ENCODE data around the gene TNFSF8.

Gene TNFSF8

DNA sequence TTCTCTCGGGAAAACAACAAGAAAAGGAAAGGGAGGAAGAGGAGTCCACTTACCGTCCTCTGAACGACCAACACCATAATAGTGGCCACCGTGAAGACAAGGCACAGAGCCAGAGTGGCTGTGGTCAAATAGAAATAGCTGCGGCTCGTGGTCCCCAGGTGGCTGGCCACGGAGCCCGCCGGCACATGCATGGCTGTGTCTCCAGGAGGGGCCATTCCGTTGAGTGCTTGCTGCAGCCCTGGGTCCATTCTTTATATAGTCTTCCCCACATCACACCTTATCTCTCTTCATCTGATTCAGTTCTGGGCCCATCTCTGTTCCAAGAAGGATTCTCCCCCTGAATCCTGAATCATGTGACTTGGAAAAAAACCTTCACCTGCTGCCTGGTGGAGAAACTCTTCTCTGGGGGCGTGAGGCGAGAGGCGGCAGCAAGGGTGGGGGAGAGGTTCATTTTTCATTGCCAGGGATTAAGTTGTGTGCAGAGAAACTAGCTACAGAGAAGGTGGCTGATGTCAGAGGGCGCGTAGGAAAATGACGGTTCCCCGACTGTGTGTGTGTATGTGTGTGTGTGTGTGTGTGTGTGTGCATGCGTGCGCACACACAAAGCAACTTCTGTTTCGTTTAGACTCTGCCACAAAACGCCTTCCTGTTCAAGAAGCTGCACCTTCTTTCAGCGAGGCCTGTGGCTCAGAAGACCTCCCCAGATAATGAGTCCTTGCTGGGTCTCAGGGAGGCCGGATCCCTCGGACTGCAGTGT lies at the start of gene TNFSF8:
TNFSF8 (minus strand) TSS at position 536 of the 757 bp plus-strand sequence; CDS start at position 248, 288 bp downstream.
- no peak for DNase-seq (ENCODE audit: low read depth, low spot score)
- Histone ChIP-seq H3K27me3 (ENCODE audit: control insufficient read depth, insufficient read depth, low read length) (peaks cover 64% of the 10 kb centered on the region), H3K4me3 (ENCODE audit: low read length) (no peak within 1 kb of the TSS), H3K4me1 (ENCODE audit: control insufficient read depth, insufficient read depth, low read length) (no peaks in the 10 kb centered on the region), H3K36me3 (ENCODE audit: control insufficient read depth, insufficient read depth, low read length) (no peaks in the 10 kb centered on the region), H3K27ac (ENCODE audit: low read length) (no peak within 1 kb of the TSS), H3K9me3 (ENCODE audit: control insufficient read depth, insufficient read depth, low read length) (no peaks in the 10 kb centered on the region)
- no CpG with 5 or more reads among the region's 24 CpGs for WGBS (ENCODE audit: insufficient coverage, insufficient read length)

GRCh38 chr9:114973216-114973615 lies 42.8 kb upstream of the TNFSF8 start:
- Histone ChIP-seq H3K27me3 (ENCODE audit: control insufficient read depth, insufficient read depth, low read length) (no peaks in the 10 kb centered on the region), H3K9me3 (ENCODE audit: control insufficient read depth, insufficient read depth, low read length) (no peaks in the 10 kb centered on the region), H3K36me3 (ENCODE audit: control insufficient read depth, insufficient read depth, low read length) (no peaks in the 10 kb centered on the region), H3K27ac (ENCODE audit: low read length) (no peak overlapping the region), H3K4me1 (ENCODE audit: control insufficient read depth, insufficient read depth, low read length) (no peaks in the 10 kb centered on the region), H3K4me3 (ENCODE audit: low read length) (no peak overlapping the region)
- WGBS (ENCODE audit: insufficient coverage, insufficient read length), result no CpG with 5 or more reads among the region's 2 CpGs
- DNase-seq (ENCODE audit: low read depth, low spot score), result no peak

- Histone ChIP-seq H3K4me3 (ENCODE audit: low read length) (no peak overlapping the region), H3K4me1 (ENCODE audit: control insufficient read depth, insufficient read depth, low read length) (no peaks in the 10 kb centered on the region), H3K9me3 (ENCODE audit: control insufficient read depth, insufficient read depth, low read length) (no peaks in the 10 kb centered on the region), H3K36me3 (ENCODE audit: control insufficient read depth, insufficient read depth, low read length) (no peaks in the 10 kb centered on the region), H3K27me3 (ENCODE audit: control insufficient read depth, insufficient read depth, low read length) (no peaks in the 10 kb centered on the region), H3K27ac (ENCODE audit: low read length) (no peak overlapping the region)
- WGBS (ENCODE audit: insufficient coverage, insufficient read length), result no CpG with 5 or more reads among the region's 3 CpGs
- no peak for DNase-seq (ENCODE audit: low read depth, low spot score)
Measured at GRCh38 chr9:114972510-114973136, 42.2 kb upstream of the TNFSF8 start.

DNA sequence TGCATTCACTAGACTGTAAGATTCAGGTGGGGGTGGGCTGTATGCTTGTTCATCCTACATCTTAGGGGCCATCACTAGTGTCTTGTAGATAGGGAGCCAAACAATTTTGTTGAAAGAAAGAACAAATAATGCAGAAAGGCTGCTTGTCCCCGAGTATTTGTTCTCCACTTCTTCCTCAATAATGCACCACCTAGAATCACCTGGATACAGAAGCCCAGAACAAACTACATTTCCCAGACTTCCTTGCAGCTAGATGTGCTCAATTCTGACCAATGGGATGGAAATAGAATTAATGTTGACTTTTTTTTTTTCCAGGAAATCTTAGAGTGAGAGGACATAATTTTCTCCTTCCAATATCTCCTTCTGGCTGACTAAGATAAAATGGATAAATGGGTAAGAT lies 38.9 kb upstream of the TNFSF8 start:
- peak; percentile 4 for DNase-seq (ENCODE audit: low read depth, low spot score)
- H3K27me3 ChIP-seq (ENCODE audit: control insufficient read depth, insufficient read depth, low read length), result no peaks in the 10 kb centered on the region
- no peaks in the 10 kb centered on the region for H3K4me1 ChIP-seq (ENCODE audit: control insufficient read depth, insufficient read depth, low read length)
- WGBS (ENCODE audit: insufficient coverage, insufficient read length), result no CpG with 5 or more reads among the region's 1 CpG
- H3K9me3 ChIP-seq (ENCODE audit: control insufficient read depth, insufficient read depth, low read length), result no peaks in the 10 kb centered on the region
- no peak overlapping the region for H3K27ac ChIP-seq (ENCODE audit: low read length)
- H3K36me3 ChIP-seq (ENCODE audit: control insufficient read depth, insufficient read depth, low read length), result no peaks in the 10 kb centered on the region
- H3K4me3 ChIP-seq (ENCODE audit: low read length), result no peak overlapping the region

DNA sequence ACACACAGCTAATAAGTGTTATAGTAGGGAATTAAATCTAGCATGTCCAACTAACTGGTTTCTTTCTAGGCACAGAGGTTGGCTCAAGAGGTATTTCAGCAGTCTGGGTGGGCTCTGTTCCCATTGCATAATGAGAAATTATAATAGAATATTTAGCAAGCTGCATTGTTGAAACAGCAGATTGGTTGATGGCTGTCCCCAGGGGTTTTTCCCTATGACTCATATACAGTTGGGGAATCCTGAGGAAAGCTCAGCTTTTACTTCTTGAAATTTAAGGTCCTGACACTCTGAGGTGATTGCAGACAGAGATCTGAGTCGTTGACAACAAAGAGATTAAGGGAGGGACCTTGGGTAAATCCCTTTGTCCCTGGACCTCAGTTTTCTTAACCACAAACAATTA lies 38.3 kb upstream of the TNFSF8 start:
- H3K9me3 ChIP-seq (ENCODE audit: control insufficient read depth, insufficient read depth, low read length), result no peaks in the 10 kb centered on the region
- no peaks in the 10 kb centered on the region for H3K27me3 ChIP-seq (ENCODE audit: control insufficient read depth, insufficient read depth, low read length)
- H3K27ac ChIP-seq (ENCODE audit: low read length), result no peak overlapping the region
- no peak overlapping the region for H3K4me3 ChIP-seq (ENCODE audit: low read length)
- no CpG with 5 or more reads among the region's 1 CpG for WGBS (ENCODE audit: insufficient coverage, insufficient read length)
- DNase-seq (ENCODE audit: low read depth, low spot score), result no peak
- no peaks in the 10 kb centered on the region for H3K36me3 ChIP-seq (ENCODE audit: control insufficient read depth, insufficient read depth, low read length)
- no peaks in the 10 kb centered on the region for H3K4me1 ChIP-seq (ENCODE audit: control insufficient read depth, insufficient read depth, low read length)

GRCh38 chr9:114965564-114965963 lies 35.2 kb upstream of the TNFSF8 start:
- no CpG with 5 or more reads among the region's 1 CpG for WGBS (ENCODE audit: insufficient coverage, insufficient read length)
- Histone ChIP-seq H3K27ac (ENCODE audit: low read length) (no peak overlapping the region), H3K9me3 (ENCODE audit: control insufficient read depth, insufficient read depth, low read length) (peaks cover 2% of the 10 kb centered on the region; the same call in 1 of the 2 replicates), H3K27me3 (ENCODE audit: control insufficient read depth, insufficient read depth, low read length) (no peaks in the 10 kb centered on the region), H3K4me1 (ENCODE audit: control insufficient read depth, insufficient read depth, low read length) (no peaks in the 10 kb centered on the region), H3K36me3 (ENCODE audit: control insufficient read depth, insufficient read depth, low read length) (no peaks in the 10 kb centered on the region), H3K4me3 (ENCODE audit: low read length) (no peak overlapping the region)
- no peak for DNase-seq (ENCODE audit: low read depth, low spot score)

- no peak overlapping the region for H3K4me3 ChIP-seq (ENCODE audit: low read length)
- no peak for DNase-seq (ENCODE audit: low read depth, low spot score)
- no CpG with 5 or more reads among the region's 7 CpGs for WGBS (ENCODE audit: insufficient coverage, insufficient read length)
- no peak overlapping the region for H3K27ac ChIP-seq (ENCODE audit: low read length)
- no peaks in the 10 kb centered on the region for H3K27me3 ChIP-seq (ENCODE audit: control insufficient read depth, insufficient read depth, low read length)
- H3K36me3 ChIP-seq (ENCODE audit: control insufficient read depth, insufficient read depth, low read length), result no peaks in the 10 kb centered on the region
- H3K4me1 ChIP-seq (ENCODE audit: control insufficient read depth, insufficient read depth, low read length), result no peaks in the 10 kb centered on the region
- H3K9me3 ChIP-seq (ENCODE audit: control insufficient read depth, insufficient read depth, low read length), result peaks cover 2% of the 10 kb centered on the region; the same call in 1 of the 2 replicates
Measured at GRCh38 chr9:114962809-114963208, 32.4 kb upstream of the TNFSF8 start.

DNA sequence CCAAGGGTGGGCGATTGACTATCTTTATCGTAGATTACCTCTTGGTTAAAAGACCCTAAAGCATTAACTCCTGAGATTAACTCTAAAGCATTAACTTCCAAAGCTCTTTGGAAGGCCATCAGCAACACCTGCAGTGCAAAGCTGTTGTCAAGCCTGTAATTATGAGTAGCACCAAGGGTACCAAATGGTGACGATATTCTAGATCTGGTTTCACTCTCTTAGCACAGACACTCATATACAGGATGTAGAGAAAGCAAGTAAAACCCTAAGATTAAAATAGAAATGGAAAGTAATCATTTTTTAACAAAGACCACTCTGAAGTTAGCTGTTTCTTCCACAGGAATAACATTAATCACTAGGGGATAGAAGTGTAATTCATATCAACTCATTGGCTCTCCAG lies 29.9 kb upstream of the TNFSF8 start:
- Histone ChIP-seq H3K4me3 (ENCODE audit: low read length) (no peak overlapping the region), H3K4me1 (ENCODE audit: control insufficient read depth, insufficient read depth, low read length) (no peaks in the 10 kb centered on the region), H3K27me3 (ENCODE audit: control insufficient read depth, insufficient read depth, low read length) (no peaks in the 10 kb centered on the region), H3K36me3 (ENCODE audit: control insufficient read depth, insufficient read depth, low read length) (no peaks in the 10 kb centered on the region), H3K9me3 (ENCODE audit: control insufficient read depth, insufficient read depth, low read length) (peaks cover 2% of the 10 kb centered on the region; the same call in 1 of the 2 replicates), H3K27ac (ENCODE audit: low read length) (no peak overlapping the region)
- no CpG with 5 or more reads among the region's 3 CpGs for WGBS (ENCODE audit: insufficient coverage, insufficient read length)
- no peak for DNase-seq (ENCODE audit: low read depth, low spot score)

- Histone ChIP-seq H3K4me3 (ENCODE audit: low read length) (no peak overlapping the region), H3K9me3 (ENCODE audit: control insufficient read depth, insufficient read depth, low read length) (peaks cover 2% of the 10 kb centered on the region; the same call in 1 of the 2 replicates), H3K27ac (ENCODE audit: low read length) (no peak overlapping the region), H3K4me1 (ENCODE audit: control insufficient read depth, insufficient read depth, low read length) (no peaks in the 10 kb centered on the region), H3K36me3 (ENCODE audit: control insufficient read depth, insufficient read depth, low read length) (no peaks in the 10 kb centered on the region), H3K27me3 (ENCODE audit: control insufficient read depth, insufficient read depth, low read length) (no peaks in the 10 kb centered on the region)
- no CpG with 5 or more reads among the region's 2 CpGs for WGBS (ENCODE audit: insufficient coverage, insufficient read length)
- no peak for DNase-seq (ENCODE audit: low read depth, low spot score)
Measured at GRCh38 chr9:114958844-114959235, 28.4 kb upstream of the TNFSF8 start.

GRCh38 chr9:114958021-114958843 lies 27.8 kb upstream of the TNFSF8 start:
- Histone ChIP-seq H3K27me3 (ENCODE audit: control insufficient read depth, insufficient read depth, low read length) (no peaks in the 10 kb centered on the region), H3K27ac (ENCODE audit: low read length) (no peak overlapping the region), H3K9me3 (ENCODE audit: control insufficient read depth, insufficient read depth, low read length) (peaks cover 2% of the 10 kb centered on the region; the same call in 1 of the 2 replicates), H3K4me1 (ENCODE audit: control insufficient read depth, insufficient read depth, low read length) (no peaks in the 10 kb centered on the region), H3K36me3 (ENCODE audit: control insufficient read depth, insufficient read depth, low read length) (no peaks in the 10 kb centered on the region), H3K4me3 (ENCODE audit: low read length) (no peak overlapping the region)
- no CpG with 5 or more reads among the region's 12 CpGs for WGBS (ENCODE audit: insufficient coverage, insufficient read length)
- DNase-seq (ENCODE audit: low read depth, low spot score), result no peak

Measured in iPS DF 6.9 (cell line).